ENCODE measurements around the gene TPM4.

GRCh38 chr19:16148443-16149229 is 72.3 kb downstream of the TPM4 start:
- TF ChIP-seq SUZ12 (IDR thresholded peaks at IDR 0.05) (no peak), BHLHE40 (IDR thresholded peaks at IDR 0.05; ENCODE audit: borderline replicate concordance) (no peak), ZNF384 (IDR thresholded peaks at IDR 0.05) (no peak), CTBP1 (IDR thresholded peaks at IDR 0.05; ENCODE audit: borderline replicate concordance) (no peak)

Measured in HEK293T (cell line).